Measurements from ENCODE around the gene C2CD4C. TPM values are rescaled to one million over a fixed set of nuclear protein-coding genes. Genes with fewer than 3 reads are reported as not detected.

C2CD4C gene
- total RNA-seq, 3 donors from 2014 or later (not counting 1 experiment from before 2014, with no cell fraction given), result not detected

DNA sequence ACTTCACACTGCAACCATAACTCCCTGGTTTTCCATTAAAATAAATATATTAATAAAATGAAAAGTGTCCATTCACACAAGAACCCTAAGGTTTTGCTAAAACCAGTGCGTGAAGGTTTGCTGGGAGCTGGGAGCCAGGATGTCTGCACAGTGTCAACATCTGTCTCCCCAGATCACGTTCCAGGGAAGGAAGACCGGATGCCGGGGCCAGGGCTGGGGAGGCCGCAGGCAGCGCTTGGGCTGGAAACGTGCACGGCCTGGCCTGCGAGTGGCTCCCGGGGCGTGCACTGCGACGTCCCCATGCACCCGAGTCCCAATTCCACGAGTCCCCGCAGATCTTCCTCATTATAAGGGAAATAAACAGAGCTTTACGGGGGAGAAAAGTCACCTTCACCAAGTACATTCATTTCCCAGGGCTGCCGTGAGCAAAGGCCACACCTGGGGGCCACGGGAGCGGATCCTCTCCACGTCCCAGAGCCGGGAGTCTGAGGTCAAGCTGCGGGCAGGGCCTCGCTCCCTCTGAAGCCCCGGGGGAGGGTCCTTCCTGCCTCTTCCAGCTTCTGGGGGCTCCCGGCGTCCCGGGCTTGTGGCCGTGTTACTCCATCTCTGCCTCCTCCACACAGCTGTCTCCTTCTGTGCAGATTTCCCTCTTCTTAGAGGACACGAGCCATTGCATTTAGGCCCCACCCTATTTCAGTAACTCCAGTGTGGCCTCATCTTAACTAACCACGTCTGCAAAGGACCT lies 39.0 kb upstream of the C2CD4C start:
- Mint-ChIP-seq H3K36me3 (no peaks in the 10 kb centered on the region), H3K27me3 (ENCODE audit: low read depth in 2 of 2) (no peaks in the 10 kb centered on the region), H3K4me1 (no peaks in the 10 kb centered on the region), H3K4me3 (no peak overlapping the region), H3K9me3 (no peaks in the 10 kb centered on the region), H3K27ac (no peak overlapping the region)
- TF ChIP-seq, protein P1, sequence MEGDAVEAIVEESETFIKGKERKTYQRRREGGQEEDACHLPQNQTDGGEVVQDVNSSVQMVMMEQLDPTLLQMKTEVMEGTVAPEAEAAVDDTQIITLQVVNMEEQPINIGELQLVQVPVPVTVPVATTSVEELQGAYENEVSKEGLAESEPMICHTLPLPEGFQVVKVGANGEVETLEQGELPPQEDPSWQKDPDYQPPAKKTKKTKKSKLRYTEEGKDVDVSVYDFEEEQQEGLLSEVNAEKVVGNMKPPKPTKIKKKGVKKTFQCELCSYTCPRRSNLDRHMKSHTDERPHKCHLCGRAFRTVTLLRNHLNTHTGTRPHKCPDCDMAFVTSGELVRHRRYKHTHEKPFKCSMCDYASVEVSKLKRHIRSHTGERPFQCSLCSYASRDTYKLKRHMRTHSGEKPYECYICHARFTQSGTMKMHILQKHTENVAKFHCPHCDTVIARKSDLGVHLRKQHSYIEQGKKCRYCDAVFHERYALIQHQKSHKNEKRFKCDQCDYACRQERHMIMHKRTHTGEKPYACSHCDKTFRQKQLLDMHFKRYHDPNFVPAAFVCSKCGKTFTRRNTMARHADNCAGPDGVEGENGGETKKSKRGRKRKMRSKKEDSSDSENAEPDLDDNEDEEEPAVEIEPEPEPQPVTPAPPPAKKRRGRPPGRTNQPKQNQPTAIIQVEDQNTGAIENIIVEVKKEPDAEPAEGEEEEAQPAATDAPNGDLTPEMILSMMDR (IDR thresholded peaks at IDR 0.05), result no peak
- DNase-seq (no peak), ATAC-seq (no peak)
- 52% methylated on average over 31 of the region's 31 CpGs for WGBS (ENCODE audit: insufficient coverage)
- Histone ChIP-seq H3K36me3 (ENCODE audit: control insufficient read depth, insufficient read depth, low read length) (no peaks in the 10 kb centered on the region), H3K4me3 (ENCODE audit: low read length) (no peak overlapping the region), H3K9me3 (ENCODE audit: control insufficient read depth, insufficient read depth, low read length) (peaks cover 6% of the 10 kb centered on the region), H3K27me3 (ENCODE audit: control insufficient read depth, insufficient read depth, low read length) (no peaks in the 10 kb centered on the region), H3K27ac (ENCODE audit: low read length) (no peak overlapping the region), H3K4me1 (ENCODE audit: control insufficient read depth, insufficient read depth, low read length) (no peaks in the 10 kb centered on the region)
- intact Hi-C loops (cut with micrococcal nuclease), result no loop called here

DNA sequence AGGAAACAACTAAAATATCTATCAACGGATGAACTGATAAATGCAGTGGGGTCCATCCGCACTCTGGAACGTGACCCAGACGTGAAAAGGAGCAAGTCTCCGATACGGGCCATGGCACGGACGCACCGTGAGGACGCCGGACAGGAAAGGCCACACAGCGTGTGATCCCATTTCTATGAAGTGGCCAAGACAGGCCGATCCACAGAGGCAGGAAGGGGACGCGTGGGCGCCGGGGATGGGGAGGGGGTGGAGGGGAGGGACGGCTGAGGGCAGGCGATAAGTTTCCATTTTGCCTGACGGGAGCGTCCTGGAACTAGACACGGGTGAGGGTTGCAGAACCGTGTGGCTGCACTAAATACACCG lies 38.1 kb upstream of the C2CD4C start:
- H3K9me3 ChIP-seq (ENCODE audit: control insufficient read depth, insufficient read depth, low read length), result peaks cover 6% of the 10 kb centered on the region
- Mint-ChIP-seq H3K27me3 (ENCODE audit: low read depth in 2 of 2) (no peaks in the 10 kb centered on the region), H3K27ac (no peak overlapping the region), H3K4me3 (no peak overlapping the region), H3K9me3 (no peaks in the 10 kb centered on the region), H3K36me3 (no peaks in the 10 kb centered on the region), H3K4me1 (no peaks in the 10 kb centered on the region)
- 88% methylated on average over 24 of the region's 24 CpGs for WGBS (ENCODE audit: insufficient coverage)
- no peak overlapping the region for H3K27ac ChIP-seq (ENCODE audit: low read length)
- H3K27me3 ChIP-seq (ENCODE audit: control insufficient read depth, insufficient read depth, low read length), result no peaks in the 10 kb centered on the region
- intact Hi-C loops (cut with micrococcal nuclease), result no loop called here
- no peaks in the 10 kb centered on the region for H3K36me3 ChIP-seq (ENCODE audit: control insufficient read depth, insufficient read depth, low read length)
- no peaks in the 10 kb centered on the region for H3K4me1 ChIP-seq (ENCODE audit: control insufficient read depth, insufficient read depth, low read length)
- TF ChIP-seq, protein P1 (IDR thresholded peaks at IDR 0.05), result no peak
- no peak for DNase-seq
- no peak for ATAC-seq
- H3K4me3 ChIP-seq (ENCODE audit: low read length), result no peak overlapping the region

DNA sequence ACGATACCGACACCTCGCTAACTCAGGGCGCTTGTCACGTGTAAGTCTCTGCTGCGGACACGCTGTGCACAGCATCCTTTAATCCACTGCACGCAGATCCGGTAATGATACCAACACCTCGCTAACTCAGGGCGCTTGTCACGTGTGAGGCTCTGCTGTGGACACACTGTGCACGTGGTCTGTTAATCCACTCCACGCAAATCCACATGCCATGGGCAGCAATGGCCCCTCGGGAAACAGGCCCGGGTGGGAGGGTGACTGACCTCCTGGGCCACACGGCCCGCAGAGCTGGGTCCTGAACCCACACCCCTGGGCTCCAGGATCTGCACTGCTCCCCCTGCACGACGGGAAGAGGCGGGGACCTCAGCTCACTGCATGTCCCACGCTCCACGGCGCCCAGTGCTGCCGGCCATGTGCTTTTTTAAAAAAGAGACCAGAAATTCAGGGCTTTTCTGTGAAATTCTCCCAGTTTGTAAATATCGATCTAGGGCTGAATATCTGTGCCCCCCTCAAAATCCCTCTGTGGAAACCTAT lies 35.8 kb upstream of the C2CD4C start:
- H3K4me1 ChIP-seq (ENCODE audit: control insufficient read depth, insufficient read depth, low read length), result no peaks in the 10 kb centered on the region
- H3K27ac ChIP-seq (ENCODE audit: low read length), result no peak overlapping the region
- 94% methylated on average over 26 of the region's 26 CpGs for WGBS (ENCODE audit: insufficient coverage)
- peaks cover 8% of the 10 kb centered on the region for H3K27me3 ChIP-seq (ENCODE audit: control insufficient read depth, insufficient read depth, low read length)
- TF ChIP-seq, protein P1 (IDR thresholded peaks at IDR 0.05), result no peak
- no peak for ATAC-seq
- H3K9me3 ChIP-seq (ENCODE audit: control insufficient read depth, insufficient read depth, low read length), result no peaks in the 10 kb centered on the region
- H3K27ac Mint-ChIP-seq, result no peak overlapping the region
- H3K9me3 Mint-ChIP-seq, result no peaks in the 10 kb centered on the region
- intact Hi-C loops (cut with micrococcal nuclease), result no loop called here
- H3K4me3 Mint-ChIP-seq, result no peak overlapping the region
- H3K36me3 Mint-ChIP-seq, result no peaks in the 10 kb centered on the region
- H3K4me1 Mint-ChIP-seq, result no peaks in the 10 kb centered on the region
- H3K27me3 Mint-ChIP-seq (ENCODE audit: low read depth in 2 of 2), result peaks cover 0 to 3% of the 10 kb centered on the region in 2 donors
- no peak for DNase-seq
- H3K36me3 ChIP-seq (ENCODE audit: control insufficient read depth, insufficient read depth, low read length), result no peaks in the 10 kb centered on the region
- no peak overlapping the region for H3K4me3 ChIP-seq (ENCODE audit: low read length)

DNA sequence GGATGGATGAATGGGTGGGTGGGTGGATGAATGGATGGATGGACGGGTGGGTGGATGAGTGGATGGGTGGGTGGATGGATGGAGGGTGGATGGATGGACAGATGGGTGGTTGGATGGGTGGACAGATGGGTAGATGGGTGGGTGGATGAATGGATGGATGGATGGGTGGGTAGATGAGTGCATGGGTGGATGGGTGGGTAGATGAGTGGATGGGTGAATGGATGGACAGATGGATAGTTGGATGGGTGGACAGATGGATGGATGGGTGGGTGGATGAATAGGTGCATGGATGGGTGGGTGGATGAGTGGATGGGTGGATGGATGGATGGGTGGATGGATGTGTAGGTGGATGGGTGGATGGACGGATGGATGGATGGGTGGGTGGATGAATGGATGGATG lies 34.1 kb upstream of the C2CD4C start:
- DNase-seq (no peak), ATAC-seq (no peak)
- no peak overlapping the region for H3K4me3 Mint-ChIP-seq
- TF ChIP-seq, protein P1 (IDR thresholded peaks at IDR 0.05), result no peak
- H3K9me3 ChIP-seq (ENCODE audit: control insufficient read depth, insufficient read depth, low read length), result no peaks in the 10 kb centered on the region
- no peaks in the 10 kb centered on the region for H3K36me3 ChIP-seq (ENCODE audit: control insufficient read depth, insufficient read depth, low read length)
- H3K9me3 Mint-ChIP-seq, result no peaks in the 10 kb centered on the region
- no peaks in the 10 kb centered on the region for H3K36me3 Mint-ChIP-seq
- peaks cover 0 to 3% of the 10 kb centered on the region in 2 donors for H3K27me3 Mint-ChIP-seq (ENCODE audit: low read depth in 2 of 2)
- 95% methylated on average over 2 of the region's 2 CpGs for whole genome bisulfite sequencing (ENCODE audit: insufficient coverage)
- H3K27ac ChIP-seq (ENCODE audit: low read length), result no peak overlapping the region
- no peaks in the 10 kb centered on the region for H3K4me1 Mint-ChIP-seq
- intact Hi-C loops (cut with micrococcal nuclease), result no loop called here
- H3K4me1 ChIP-seq (ENCODE audit: control insufficient read depth, insufficient read depth, low read length), result no peaks in the 10 kb centered on the region
- no peak overlapping the region for H3K27ac Mint-ChIP-seq
- no peak overlapping the region for H3K4me3 ChIP-seq (ENCODE audit: low read length)
- H3K27me3 ChIP-seq (ENCODE audit: control insufficient read depth, insufficient read depth, low read length), result peaks cover 8% of the 10 kb centered on the region

All from natural killer cell (primary cell).